ENCODE results near the gene TBC1D22A. TPM values are rescaled to one million over a fixed set of nuclear protein-coding genes. Genes with fewer than 3 reads are reported as not detected.

Gene TBC1D22A
- total and polyA plus RNA-seq, 8 donors, result 14.4 to 33.5 (median 15.7) TPM

DNA sequence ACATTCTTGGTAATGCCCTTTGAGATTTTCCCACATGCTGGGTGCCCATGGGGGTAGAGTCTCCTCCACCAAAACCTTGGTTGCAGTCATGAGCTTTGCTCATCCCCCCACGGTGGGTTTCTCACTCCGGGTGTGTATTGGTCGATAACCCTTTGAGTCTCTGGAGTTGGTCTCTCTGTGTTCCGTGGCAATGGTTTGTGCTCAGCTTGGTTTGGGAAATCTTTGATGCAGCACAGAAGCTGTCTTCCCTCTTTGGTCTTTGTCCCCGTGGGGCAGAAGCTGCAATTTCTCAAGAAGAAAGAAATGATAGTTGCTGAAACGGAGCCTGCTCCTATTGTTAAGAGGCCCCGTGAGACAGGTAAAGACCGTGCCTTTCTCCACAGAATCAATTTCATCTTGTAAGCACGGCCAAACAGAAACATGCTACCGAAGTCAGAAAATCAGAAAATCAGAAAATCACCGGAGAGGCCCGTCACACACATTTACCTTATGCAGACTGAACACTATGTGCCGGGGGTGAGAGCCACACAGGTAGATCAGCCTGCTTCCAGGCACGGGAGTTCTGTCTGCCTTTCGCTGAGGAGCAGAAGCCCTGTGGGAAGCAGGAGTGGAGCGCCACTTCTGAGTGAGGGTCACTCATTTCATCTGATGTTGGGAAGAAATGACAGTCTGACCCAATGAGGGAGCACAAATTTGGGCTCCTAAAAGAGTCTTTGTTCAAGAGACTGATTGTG lies 186.1 kb downstream of the TBC1D22A start:
- H3K9me3 ChIP-seq, result no peaks in the 10 kb centered on the region
- DNase-seq, result no peak
- H3K4me3 ChIP-seq, result no peak overlapping the region
- H3K4me1 ChIP-seq, result no peaks in the 10 kb centered on the region
- TF ChIP-seq, protein P1, sequence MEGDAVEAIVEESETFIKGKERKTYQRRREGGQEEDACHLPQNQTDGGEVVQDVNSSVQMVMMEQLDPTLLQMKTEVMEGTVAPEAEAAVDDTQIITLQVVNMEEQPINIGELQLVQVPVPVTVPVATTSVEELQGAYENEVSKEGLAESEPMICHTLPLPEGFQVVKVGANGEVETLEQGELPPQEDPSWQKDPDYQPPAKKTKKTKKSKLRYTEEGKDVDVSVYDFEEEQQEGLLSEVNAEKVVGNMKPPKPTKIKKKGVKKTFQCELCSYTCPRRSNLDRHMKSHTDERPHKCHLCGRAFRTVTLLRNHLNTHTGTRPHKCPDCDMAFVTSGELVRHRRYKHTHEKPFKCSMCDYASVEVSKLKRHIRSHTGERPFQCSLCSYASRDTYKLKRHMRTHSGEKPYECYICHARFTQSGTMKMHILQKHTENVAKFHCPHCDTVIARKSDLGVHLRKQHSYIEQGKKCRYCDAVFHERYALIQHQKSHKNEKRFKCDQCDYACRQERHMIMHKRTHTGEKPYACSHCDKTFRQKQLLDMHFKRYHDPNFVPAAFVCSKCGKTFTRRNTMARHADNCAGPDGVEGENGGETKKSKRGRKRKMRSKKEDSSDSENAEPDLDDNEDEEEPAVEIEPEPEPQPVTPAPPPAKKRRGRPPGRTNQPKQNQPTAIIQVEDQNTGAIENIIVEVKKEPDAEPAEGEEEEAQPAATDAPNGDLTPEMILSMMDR (IDR thresholded peaks at IDR 0.05), result no peak
- H3K27ac ChIP-seq, result no peak overlapping the region
- H3K27me3 ChIP-seq, result no peaks in the 10 kb centered on the region
- H3K36me3 ChIP-seq, result peaks cover 0 to 16% of the 10 kb centered on the region in 2 donors
- intact Hi-C loops (cut with DNase I), result no loop called here
- ATAC-seq, result no peak

DNA sequence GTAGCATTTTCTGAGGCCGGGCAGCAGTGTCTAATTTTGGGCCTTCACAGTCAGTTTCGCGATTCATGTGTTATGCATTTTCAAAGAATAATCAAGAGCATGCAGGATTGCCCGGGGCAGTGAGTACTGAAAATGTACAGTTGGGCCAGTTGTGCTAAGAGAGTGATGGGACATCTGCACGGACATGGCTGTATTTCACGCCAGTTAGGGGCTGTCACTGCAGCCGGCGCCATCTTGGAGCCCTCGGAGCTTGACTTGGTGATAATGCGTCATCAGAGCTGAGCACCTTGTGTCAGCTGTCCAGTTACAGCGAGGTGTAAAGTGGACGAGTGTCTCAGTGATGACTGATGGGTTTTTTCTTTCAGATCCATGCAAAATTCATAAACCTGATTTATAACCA lies 188.9 kb downstream of the TBC1D22A start:
- ATAC-seq, result no peak
- H3K4me3 ChIP-seq, result no peak overlapping the region
- TF ChIP-seq, protein P1 (IDR thresholded peaks at IDR 0.05), result no peak
- H3K36me3 ChIP-seq, result peaks cover 0 to 14% of the 10 kb centered on the region in 2 donors
- no peaks in the 10 kb centered on the region for H3K9me3 ChIP-seq
- H3K27me3 ChIP-seq, result no peaks in the 10 kb centered on the region
- no peak overlapping the region for H3K27ac ChIP-seq
- intact Hi-C loops (cut with DNase I), result no loop called here
- no peaks in the 10 kb centered on the region for H3K4me1 ChIP-seq
- no peak for DNase-seq

DNA sequence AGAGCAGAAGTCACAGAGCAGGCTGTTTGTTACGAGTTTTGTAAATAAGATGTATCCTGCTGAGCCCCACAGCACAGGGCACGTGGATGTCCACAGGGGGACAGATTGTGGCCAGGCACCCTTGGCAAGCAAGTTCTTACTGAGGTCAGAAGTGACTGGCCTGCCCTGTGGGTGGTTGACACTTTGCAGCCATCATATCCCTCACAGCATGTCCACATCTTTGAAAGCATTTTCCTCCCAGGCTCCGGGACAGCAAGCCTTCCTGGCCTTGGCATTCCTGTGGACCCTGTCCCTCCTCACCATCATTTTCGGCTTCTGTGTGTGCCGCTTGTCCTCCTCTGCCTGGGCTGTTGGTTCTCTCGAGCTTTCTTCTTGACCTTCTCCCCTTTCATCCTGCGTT lies 189.5 kb downstream of the TBC1D22A start:
- ATAC-seq (no peak), DNase-seq (no peak)
- intact Hi-C loops (cut with DNase I), result no loop called here
- Histone ChIP-seq H3K4me1 (no peaks in the 10 kb centered on the region), H3K27me3 (no peaks in the 10 kb centered on the region), H3K9me3 (no peaks in the 10 kb centered on the region), H3K36me3 (peaks cover 0 to 15% of the 10 kb centered on the region in 2 donors), H3K4me3 (no peak overlapping the region), H3K27ac (no peak overlapping the region)
- TF ChIP-seq, protein P1 (IDR thresholded peaks at IDR 0.05), result no peak

DNA sequence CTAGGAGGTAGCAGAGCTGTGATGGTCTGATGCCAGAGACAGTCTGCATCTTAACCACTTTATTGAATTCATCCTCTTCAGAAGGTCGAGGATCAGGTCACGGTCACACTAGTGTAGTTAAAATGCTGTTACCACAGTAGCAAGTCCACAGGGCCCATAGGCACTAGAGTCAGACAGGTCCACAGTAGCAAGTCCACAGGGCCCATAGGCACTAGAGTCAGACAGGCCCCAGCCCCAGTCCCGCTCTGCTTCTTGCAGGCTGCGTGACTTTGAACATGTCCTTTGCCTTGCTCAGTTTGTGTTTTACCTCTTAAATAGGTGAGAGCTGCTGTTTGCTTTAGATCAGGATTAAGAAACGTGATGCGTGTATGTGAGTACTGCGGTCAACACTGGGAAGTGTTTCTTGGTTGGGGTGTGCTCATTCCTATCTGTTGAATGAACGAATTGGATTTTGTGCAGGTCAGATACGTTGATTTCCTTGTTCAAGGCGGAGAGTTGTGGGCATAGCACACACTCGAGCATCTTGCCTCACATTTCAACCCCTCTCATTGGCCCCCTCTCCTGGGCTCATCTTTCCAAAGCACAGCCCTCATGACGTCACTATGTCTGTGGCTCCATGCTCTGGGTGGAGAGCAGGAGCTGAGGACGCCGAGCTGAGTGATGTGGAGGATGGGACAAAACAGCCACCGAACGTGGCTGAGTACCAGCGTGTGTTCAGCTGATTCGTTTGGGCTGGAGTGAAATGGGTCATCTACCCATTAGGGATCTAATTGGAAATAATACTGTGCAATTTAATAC lies 191.7 kb downstream of the TBC1D22A start:
- peaks cover 0 to 20% of the 10 kb centered on the region in 2 donors for H3K36me3 ChIP-seq
- H3K9me3 ChIP-seq, result no peaks in the 10 kb centered on the region
- H3K27ac ChIP-seq, result no peak overlapping the region
- no peak for DNase-seq
- no peaks in the 10 kb centered on the region for H3K4me1 ChIP-seq
- TF ChIP-seq, protein P1 (IDR thresholded peaks at IDR 0.05), result no peak
- H3K4me3 ChIP-seq, result no peak overlapping the region
- ATAC-seq, result no peak
- intact Hi-C loops (cut with DNase I), result no loop called here
- no peaks in the 10 kb centered on the region for H3K27me3 ChIP-seq

DNA sequence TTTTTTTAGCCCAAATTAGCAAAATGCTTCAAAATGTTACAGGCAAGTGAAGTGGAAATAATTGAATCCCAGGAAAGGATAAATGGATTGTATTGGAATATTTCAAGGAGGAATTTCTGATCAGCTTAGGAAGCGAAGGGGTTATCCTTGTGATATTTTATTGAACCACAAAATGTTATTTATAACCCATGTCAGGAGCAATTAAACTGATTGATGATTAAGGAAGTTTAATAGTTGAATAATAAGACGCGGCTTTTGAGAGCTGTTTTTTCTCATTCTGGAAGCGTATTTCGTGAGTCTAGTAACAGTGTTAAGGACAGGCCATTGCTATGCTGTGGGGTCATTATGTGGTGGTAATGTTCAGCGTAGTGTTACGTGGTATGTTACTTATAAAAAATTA lies 192.3 kb downstream of the TBC1D22A start:
- DNase-seq (no peak), ATAC-seq (no peak)

More for the DNA sequence above, 192.3 kb downstream of the TBC1D22A start:
- intact Hi-C loops (cut with DNase I), result no loop called here
- Histone ChIP-seq H3K4me3 (no peak overlapping the region), H3K9me3 (no peaks in the 10 kb centered on the region), H3K27me3 (no peaks in the 10 kb centered on the region), H3K27ac (no peak overlapping the region), H3K4me1 (no peaks in the 10 kb centered on the region), H3K36me3 (peaks cover 0 to 18% of the 10 kb centered on the region in 2 donors)
- TF ChIP-seq, protein P1 (IDR thresholded peaks at IDR 0.05), result no peak

Data from left lung (tissue), 10 donors.